ENCODE results near the gene MRPL23.

MRPL23 gene

GRCh38 chr11:1912289-1912878 is 34.7 kb upstream of the MRPL23 start:
- peaks cover 8% of the 10 kb centered on the region for H3K4me1 ChIP-seq (ENCODE audit: insufficient read depth, insufficient read length)
- H3K27me3 ChIP-seq (ENCODE audit: insufficient read depth, insufficient read length), result peaks cover 4% of the 10 kb centered on the region
- no peak for DNase-seq (ENCODE audit: low read depth, low spot score)
- no peak overlapping the region for H3K4me3 ChIP-seq (ENCODE audit: insufficient read length, low read depth)
- H3K36me3 ChIP-seq (ENCODE audit: insufficient read depth, insufficient read length, low read length), result no peaks in the 10 kb centered on the region
- TF ChIP-seq YY1 (IDR thresholded peaks at IDR 0.05; ENCODE audit: insufficient read depth, insufficient read length), result no peak
- TF ChIP-seq SUZ12 (IDR thresholded peaks at IDR 0.05; ENCODE audit: extremely low read depth, insufficient read depth, insufficient read length), result no peak
- TF ChIP-seq ZNF274 (IDR thresholded peaks at IDR 0.05; ENCODE audit: low read depth, low read length), result no peak
- no peaks in the 10 kb centered on the region for H3K9me3 ChIP-seq (ENCODE audit: insufficient read depth, low read length)
- no peak overlapping the region for H3K9ac ChIP-seq (ENCODE audit: insufficient read length, low read depth)

GRCh38 chr11:1913271-1914060 is 33.7 kb upstream of the MRPL23 start:
- TF ChIP-seq ZNF274 (IDR thresholded peaks at IDR 0.05; ENCODE audit: low read depth, low read length), result no peak
- no peak for TF ChIP-seq YY1 (IDR thresholded peaks at IDR 0.05; ENCODE audit: insufficient read depth, insufficient read length)
- no peak for TF ChIP-seq SUZ12 (IDR thresholded peaks at IDR 0.05; ENCODE audit: extremely low read depth, insufficient read depth, insufficient read length)
- Histone ChIP-seq H3K4me3 (ENCODE audit: insufficient read length, low read depth) (no peak overlapping the region), H3K27me3 (ENCODE audit: insufficient read depth, insufficient read length) (peaks cover 4% of the 10 kb centered on the region), H3K9ac (ENCODE audit: insufficient read length, low read depth) (no peak overlapping the region), H3K36me3 (ENCODE audit: insufficient read depth, insufficient read length, low read length) (no peaks in the 10 kb centered on the region), H3K9me3 (ENCODE audit: insufficient read depth, low read length) (no peaks in the 10 kb centered on the region), H3K4me1 (ENCODE audit: insufficient read depth, insufficient read length) (peaks cover 13% of the 10 kb centered on the region)
- no peak for DNase-seq (ENCODE audit: low read depth, low spot score)

- Histone ChIP-seq H3K4me1 (ENCODE audit: insufficient read depth, insufficient read length) (peaks cover 13% of the 10 kb centered on the region), H3K4me3 (ENCODE audit: insufficient read length, low read depth) (no peak overlapping the region), H3K27me3 (ENCODE audit: insufficient read depth, insufficient read length) (peaks cover 4% of the 10 kb centered on the region), H3K9ac (ENCODE audit: insufficient read length, low read depth) (no peak overlapping the region), H3K9me3 (ENCODE audit: insufficient read depth, low read length) (no peaks in the 10 kb centered on the region), H3K36me3 (ENCODE audit: insufficient read depth, insufficient read length, low read length) (no peaks in the 10 kb centered on the region)
- no peak for TF ChIP-seq YY1 (IDR thresholded peaks at IDR 0.05; ENCODE audit: insufficient read depth, insufficient read length)
- TF ChIP-seq ZNF274 (IDR thresholded peaks at IDR 0.05; ENCODE audit: low read depth, low read length), result no peak
- TF ChIP-seq SUZ12 (IDR thresholded peaks at IDR 0.05; ENCODE audit: extremely low read depth, insufficient read depth, insufficient read length), result no peak
- DNase-seq (ENCODE audit: low read depth, low spot score), result no peak
These were observed 31.4 kb upstream of the MRPL23 start for GRCh38 chr11:1915795-1916131.

- Histone ChIP-seq H3K4me1 (ENCODE audit: insufficient read depth, insufficient read length) (peaks cover 16% of the 10 kb centered on the region), H3K4me3 (ENCODE audit: insufficient read length, low read depth) (no peak overlapping the region), H3K27me3 (ENCODE audit: insufficient read depth, insufficient read length) (peaks cover 4% of the 10 kb centered on the region), H3K9me3 (ENCODE audit: insufficient read depth, low read length) (no peaks in the 10 kb centered on the region), H3K36me3 (ENCODE audit: insufficient read depth, insufficient read length, low read length) (no peaks in the 10 kb centered on the region), H3K9ac (ENCODE audit: insufficient read length, low read depth) (peak overlapping the region; percentile 46)
- no peak for DNase-seq (ENCODE audit: low read depth, low spot score)
- TF ChIP-seq YY1 (IDR thresholded peaks at IDR 0.05; ENCODE audit: insufficient read depth, insufficient read length), result no peak
- no peak for TF ChIP-seq SUZ12 (IDR thresholded peaks at IDR 0.05; ENCODE audit: extremely low read depth, insufficient read depth, insufficient read length)
- TF ChIP-seq ZNF274 (IDR thresholded peaks at IDR 0.05; ENCODE audit: low read depth, low read length), result no peak
These were observed 30.8 kb upstream of the MRPL23 start for GRCh38 chr11:1916132-1916985.

GRCh38 chr11:1916986-1917522 is 30.1 kb upstream of the MRPL23 start:
- no peak overlapping the region for H3K4me3 ChIP-seq (ENCODE audit: insufficient read length, low read depth)
- no peak for TF ChIP-seq ZNF274 (IDR thresholded peaks at IDR 0.05; ENCODE audit: low read depth, low read length)
- TF ChIP-seq YY1 (IDR thresholded peaks at IDR 0.05; ENCODE audit: insufficient read depth, insufficient read length), result no peak
- TF ChIP-seq SUZ12 (IDR thresholded peaks at IDR 0.05; ENCODE audit: extremely low read depth, insufficient read depth, insufficient read length), result no peak
- peaks cover 16% of the 10 kb centered on the region for H3K4me1 ChIP-seq (ENCODE audit: insufficient read depth, insufficient read length)
- H3K36me3 ChIP-seq (ENCODE audit: insufficient read depth, insufficient read length, low read length), result no peaks in the 10 kb centered on the region
- H3K27me3 ChIP-seq (ENCODE audit: insufficient read depth, insufficient read length), result peaks cover 4% of the 10 kb centered on the region
- H3K9me3 ChIP-seq (ENCODE audit: insufficient read depth, low read length), result no peaks in the 10 kb centered on the region
- no peak for DNase-seq (ENCODE audit: low read depth, low spot score)
- H3K9ac ChIP-seq (ENCODE audit: insufficient read length, low read depth), result peak overlapping the region; percentile 46

GRCh38 chr11:1917523-1918435 is 29.4 kb upstream of the MRPL23 start:
- Histone ChIP-seq H3K4me1 (ENCODE audit: insufficient read depth, insufficient read length) (peaks cover 19% of the 10 kb centered on the region), H3K4me3 (ENCODE audit: insufficient read length, low read depth) (no peak overlapping the region), H3K9ac (ENCODE audit: insufficient read length, low read depth) (no peak overlapping the region), H3K27me3 (ENCODE audit: insufficient read depth, insufficient read length) (peaks cover 4% of the 10 kb centered on the region), H3K9me3 (ENCODE audit: insufficient read depth, low read length) (no peaks in the 10 kb centered on the region), H3K36me3 (ENCODE audit: insufficient read depth, insufficient read length, low read length) (no peaks in the 10 kb centered on the region)
- TF ChIP-seq ZNF274 (IDR thresholded peaks at IDR 0.05; ENCODE audit: low read depth, low read length), result no peak
- TF ChIP-seq YY1 (IDR thresholded peaks at IDR 0.05; ENCODE audit: insufficient read depth, insufficient read length), result no peak
- no peak for TF ChIP-seq SUZ12 (IDR thresholded peaks at IDR 0.05; ENCODE audit: extremely low read depth, insufficient read depth, insufficient read length)
- DNase-seq (ENCODE audit: low read depth, low spot score), result no peak
